Activated CD8-positive, alpha-beta T cell treated with anti-CD3 and anti-CD28 coated beads, Interleukin-2, amount 10 ng/mL, durations not matched to agents 7 days and 5 days (primary cell): ENCODE results near the gene KRTAP12-3. TPM values are rescaled to one million over a fixed set of nuclear protein-coding genes. Genes with fewer than 3 reads are reported as not detected.
"Not testable (repeated sequence)": the region's sequence is repeated elsewhere in the genome, so short reads cannot be mapped to it uniquely, and the experiment has no call there.

Experiments used
- ATAC-seq: fragments of 150-1000 bp; cut with Tn5 transposase; one replicate; pipeline ENCODE4 v1.10.0; 2021; ENCODE audit warnings: moderate library complexity
- CTCF ChIA-PET: fragments of 350-600 bp; sonication (Branson Sonifier 250); formaldehyde crosslinking; loops from one replicate; lab custom pipeline; 2021; ENCODE audit warnings: antibody characterized with exemption; lab: Charles Lee
- POLR2A ChIA-PET: fragments of 350-600 bp; sonication (Branson Sonifier 250); formaldehyde crosslinking; loops from one replicate; lab custom pipeline; 2021; ENCODE audit warnings: antibody characterized with exemption; lab: Charles Lee
- DNase-seq: peaks from one replicate; pipeline ENCODE4 v3.0.0-alpha.2; 2020
- H3K27ac Mint-ChIP-seq: one replicate; pipeline ENCODE4 v1.8.0; 2021; ENCODE audit warnings: mild to moderate bottlenecking, mixed read lengths
- H3K27me3 Mint-ChIP-seq: one replicate; pipeline ENCODE4 v1.8.0; 2021; ENCODE audit warnings: low read depth, mixed read lengths
- H3K36me3 Mint-ChIP-seq: one replicate; pipeline ENCODE4 v1.8.0; 2021; ENCODE audit warnings: low read depth, mixed read lengths
- H3K4me1 Mint-ChIP-seq: one replicate; pipeline ENCODE4 v1.8.0; 2021; ENCODE audit warnings: low read depth, mixed read lengths
- H3K4me3 Mint-ChIP-seq: one replicate; pipeline ENCODE4 v1.8.0; 2021; ENCODE audit warnings: mild to moderate bottlenecking, mixed read lengths
- H3K9me3 Mint-ChIP-seq: one replicate; pipeline ENCODE4 v1.8.0; 2022; ENCODE audit warnings: mixed read lengths; ENCODE audit not compliant: insufficient read depth
- total RNA-seq, 2 experiments: library from RNA; stranded (reverse); gene quantifications; one replicate each; pipeline ENCODE4 v1.2.3, GENCODE V29; 2021

Gene KRTAP12-3, protein sequence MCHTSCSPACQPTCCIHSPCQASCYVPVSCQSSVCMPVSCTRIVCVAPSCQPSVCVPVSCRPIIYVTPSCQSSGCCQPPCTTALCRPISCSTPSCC
- not detected for total RNA-seq

DNA sequence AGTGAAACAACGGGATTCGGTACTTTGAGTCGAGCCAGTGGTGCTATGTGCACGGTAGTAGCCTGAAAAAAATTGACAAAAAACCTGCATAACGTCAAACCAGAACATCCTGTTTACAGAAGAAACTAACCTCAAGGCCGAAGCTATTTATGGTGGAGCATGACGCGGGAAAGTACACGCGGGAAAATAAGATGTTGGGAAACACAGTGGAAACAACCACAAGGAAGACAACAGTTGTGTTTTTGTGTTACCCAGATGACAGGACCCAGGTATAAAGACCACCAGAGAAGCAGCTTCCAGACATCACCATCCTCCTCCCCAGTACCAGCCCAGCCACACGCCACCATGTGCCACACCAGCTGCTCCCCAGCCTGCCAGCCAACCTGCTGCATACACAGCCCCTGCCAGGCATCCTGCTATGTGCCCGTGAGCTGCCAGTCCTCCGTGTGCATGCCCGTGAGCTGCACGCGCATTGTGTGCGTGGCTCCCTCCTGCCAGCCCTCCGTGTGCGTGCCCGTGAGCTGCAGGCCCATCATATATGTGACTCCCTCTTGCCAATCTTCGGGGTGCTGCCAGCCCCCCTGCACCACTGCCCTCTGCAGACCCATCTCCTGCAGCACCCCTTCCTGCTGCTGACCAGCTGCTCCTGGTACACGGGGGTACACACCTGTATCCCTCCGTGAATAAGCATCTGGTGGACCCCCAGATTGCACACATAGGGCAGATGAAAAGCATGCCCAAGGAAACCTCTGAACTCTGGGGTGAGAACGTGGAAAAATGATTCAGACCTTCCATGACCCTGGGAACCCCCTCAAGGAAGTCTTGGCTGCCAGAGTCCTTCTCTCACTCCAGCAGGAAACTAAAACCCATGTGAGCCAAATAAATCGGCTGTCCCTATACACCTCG lies at the start of gene KRTAP12-3:
KRTAP12-3 (plus strand) TSS at position 298 of the 906 bp plus-strand sequence; CDS start at position 346, 48 bp downstream.
- Mint-ChIP-seq H3K27ac (peak within 1 kb of the TSS; percentile 96), H3K36me3 (peaks cover 69% of the 10 kb centered on the region), H3K9me3 (peaks cover 61% of the 10 kb centered on the region), H3K4me1 (peaks cover 59% of the 10 kb centered on the region), H3K27me3 (peaks cover 3% of the 10 kb centered on the region), H3K4me3 (peak within 1 kb of the TSS; percentile 63)
- ChIA-PET CTCF (interaction anchor here (0.7 to 2.1 kb wide), 5 partner anchors 11 to 85 kb away, joined by 3 to 7 read pairs (median 3); no protein-coding TSS in a partner anchor), POLR2A (interaction anchor here (1.0 kb wide), 1 partner anchor 10 kb away, joined by 3 read pairs; no protein-coding TSS in a partner anchor)
- peak; percentile 74 for ATAC-seq
- DNase-seq: peak; percentile 64

DNA sequence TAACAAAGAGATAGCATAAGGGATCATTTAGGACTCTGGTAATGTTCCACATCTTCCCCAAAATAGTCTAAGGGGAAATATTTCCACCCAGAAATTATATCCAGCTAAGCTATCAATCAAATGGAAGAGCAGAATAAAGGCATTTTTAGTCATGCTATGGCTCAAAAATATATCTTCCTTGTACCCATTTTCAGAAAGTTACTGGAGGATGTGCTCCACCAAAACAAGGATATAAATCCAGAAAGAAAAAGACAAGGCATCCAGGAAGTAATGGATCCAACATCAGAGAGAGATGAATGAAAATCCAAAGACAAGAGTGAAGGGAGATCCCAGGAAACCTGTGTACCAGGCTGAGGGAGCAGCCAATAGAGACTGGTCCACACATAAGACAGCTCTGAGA lies 48.5 kb upstream of the KRTAP12-3 start:
- no peak for ATAC-seq

DNA sequence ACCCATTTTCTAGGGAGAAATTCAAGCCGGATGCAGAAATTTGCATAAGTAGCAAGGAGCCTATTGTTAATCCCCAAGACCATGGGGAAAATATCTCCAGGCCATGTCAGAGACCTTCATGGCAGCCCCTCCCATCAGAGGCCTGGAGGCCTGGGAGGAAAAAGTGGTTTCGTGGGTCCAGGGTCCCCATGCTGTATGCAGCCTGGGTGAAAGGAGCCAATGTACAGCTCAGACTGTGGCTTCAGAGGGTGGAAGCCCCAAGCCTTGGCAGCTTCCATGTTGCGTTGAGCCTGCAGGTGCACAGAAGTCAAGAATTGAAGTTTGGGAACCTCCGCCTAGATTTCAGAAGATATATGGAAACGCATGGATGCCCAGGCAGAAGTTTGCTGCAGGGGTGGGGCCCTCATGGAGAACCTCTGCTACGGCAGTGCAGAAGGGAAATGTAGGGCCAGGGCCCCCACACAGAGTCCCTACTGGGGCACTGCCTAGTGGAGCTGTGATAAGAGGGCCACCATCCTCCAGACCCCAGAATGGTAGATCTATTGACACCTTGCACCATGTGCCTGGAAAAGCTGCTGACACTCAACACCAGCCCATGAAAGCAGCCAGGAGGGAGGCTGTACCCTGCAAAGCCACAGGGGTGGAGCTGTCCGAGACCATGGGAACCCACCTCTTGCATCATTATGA lies 47.4 kb upstream of the KRTAP12-3 start:
- peaks cover 22% of the 10 kb centered on the region for H3K9me3 Mint-ChIP-seq
- POLR2A ChIA-PET: not testable (repeated sequence)
- CTCF ChIA-PET: interaction anchor here (0.9 to 1.1 kb wide), 2 partner anchors 155 to 350 kb away, joined by 3 to 4 read pairs; no protein-coding TSS in a partner anchor

More for the DNA sequence above, 48.5 kb upstream of the KRTAP12-3 start:
- POLR2A ChIA-PET: no interaction called here
- no peak overlapping the region for H3K27ac Mint-ChIP-seq
- no peak overlapping the region for H3K4me3 Mint-ChIP-seq
- H3K36me3 Mint-ChIP-seq: peaks cover 3% of the 10 kb centered on the region
- no peaks in the 10 kb centered on the region for H3K4me1 Mint-ChIP-seq
- H3K9me3 Mint-ChIP-seq: peaks cover 22% of the 10 kb centered on the region
- CTCF ChIA-PET: interaction anchor here (0.9 kb wide), 1 partner anchor 156 kb away, joined by 3 read pairs; no protein-coding TSS in a partner anchor
- DNase-seq: no peak
- peaks cover 11% of the 10 kb centered on the region for H3K27me3 Mint-ChIP-seq

DNA sequence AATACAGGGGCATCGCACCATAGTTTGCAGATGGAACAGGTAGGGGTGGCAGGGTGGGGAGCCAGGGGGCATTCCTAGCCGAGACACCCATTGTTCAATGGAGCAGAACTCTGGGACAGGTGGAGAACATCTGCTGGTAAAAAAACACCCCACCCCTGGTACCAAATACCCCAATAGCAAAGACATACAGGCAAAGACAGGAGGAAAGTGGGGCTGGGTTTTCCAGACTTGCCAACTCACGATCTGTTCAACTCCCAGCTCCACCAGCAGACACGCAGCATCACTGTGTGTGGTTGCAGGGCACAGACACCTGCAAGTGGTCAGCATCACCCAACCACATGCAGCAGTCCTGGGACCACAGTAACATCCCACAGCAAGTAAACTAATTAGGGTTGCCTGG lies 46.2 kb upstream of the KRTAP12-3 start:
- peaks cover 4% of the 10 kb centered on the region for H3K27me3 Mint-ChIP-seq
- ChIA-PET POLR2A (no interaction called here), CTCF (no interaction called here)
- H3K4me3 Mint-ChIP-seq: no peak overlapping the region
- H3K9me3 Mint-ChIP-seq: peaks cover 22% of the 10 kb centered on the region
- peaks cover 3% of the 10 kb centered on the region for H3K36me3 Mint-ChIP-seq
- DNase-seq (no peak), ATAC-seq (no peak)
- no peak overlapping the region for H3K27ac Mint-ChIP-seq
- H3K4me1 Mint-ChIP-seq: peaks cover 6% of the 10 kb centered on the region

More for the DNA sequence above, 47.4 kb upstream of the KRTAP12-3 start:
- not testable (repeated sequence) for ATAC-seq, H3K4me1 Mint-ChIP-seq, H3K36me3 Mint-ChIP-seq, H3K27me3 Mint-ChIP-seq, H3K4me3 Mint-ChIP-seq, H3K27ac Mint-ChIP-seq, DNase-seq

DNA sequence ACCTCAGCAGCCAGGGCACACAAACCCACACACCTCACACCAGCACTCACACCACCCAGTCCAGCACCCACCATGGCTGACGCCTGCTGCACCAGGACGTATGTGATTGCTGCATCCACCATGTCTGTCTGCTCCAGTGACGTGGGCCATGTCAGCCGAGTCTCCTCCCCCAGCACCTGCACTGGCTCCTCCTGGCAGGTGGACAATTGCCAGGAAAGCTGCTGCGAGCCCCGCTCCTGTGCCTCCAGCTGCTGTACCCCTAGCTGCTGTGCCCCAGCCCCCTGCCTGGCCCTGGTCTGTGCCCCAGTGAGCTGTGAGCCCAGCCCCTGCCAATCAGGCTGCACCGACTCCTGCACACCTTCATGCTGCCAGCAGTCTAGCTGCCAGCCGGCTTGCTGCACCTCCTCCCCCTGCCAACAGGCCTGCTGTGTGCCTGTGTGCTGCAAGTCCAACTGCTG lies 45.7 kb upstream of the KRTAP12-3 start, which contains the start of gene KRTAP10-8:
KRTAP10-8 (plus strand) TSS at position 51 of the 458 bp plus-strand sequence; CDS start at position 73, 22 bp downstream.
- ATAC-seq (no peak), DNase-seq (no peak)
- no peak within 1 kb of the TSS for H3K4me3 Mint-ChIP-seq
- peaks cover 2% of the 10 kb centered on the region for H3K27me3 Mint-ChIP-seq
- ChIA-PET CTCF (no interaction called here), POLR2A (no interaction called here)
- peaks cover 22% of the 10 kb centered on the region for H3K9me3 Mint-ChIP-seq
- H3K36me3 Mint-ChIP-seq: peaks cover 3% of the 10 kb centered on the region
- peaks cover 9% of the 10 kb centered on the region for H3K4me1 Mint-ChIP-seq
- no peak within 1 kb of the TSS for H3K27ac Mint-ChIP-seq

DNA sequence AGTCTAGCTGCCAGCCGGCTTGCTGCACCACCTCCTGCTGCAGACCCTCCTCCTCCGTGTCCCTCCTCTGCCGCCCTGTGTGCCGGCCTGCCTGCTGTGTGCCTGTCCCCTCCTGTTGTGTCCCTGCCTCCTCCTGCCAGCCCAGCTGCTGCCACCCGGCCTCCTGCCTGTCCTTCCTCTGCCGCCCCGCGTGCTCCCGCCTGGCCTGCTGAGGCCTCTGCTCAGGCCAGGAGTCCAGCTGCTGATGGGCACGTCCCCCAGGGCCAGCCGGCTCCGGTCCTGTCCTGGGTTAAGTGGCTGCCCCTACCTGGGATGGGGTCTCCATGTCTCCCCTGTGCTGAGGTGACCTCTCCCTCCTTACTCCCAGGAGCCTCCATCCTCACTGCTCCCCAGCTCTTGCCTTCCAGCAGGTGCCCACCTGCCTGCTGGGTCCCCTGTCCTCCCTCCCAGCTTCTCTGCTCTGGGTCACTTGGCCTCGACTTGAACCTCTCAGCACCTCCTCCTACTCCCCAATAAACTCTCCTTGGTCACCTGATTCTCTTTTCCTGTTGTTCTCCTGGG lies 45.0 kb upstream of the KRTAP12-3 start:
- Mint-ChIP-seq H3K4me3 (no peak overlapping the region), H3K36me3 (peaks cover 3% of the 10 kb centered on the region), H3K27ac (no peak overlapping the region), H3K27me3 (peaks cover 1% of the 10 kb centered on the region), H3K4me1 (peaks cover 12% of the 10 kb centered on the region), H3K9me3 (peaks cover 22% of the 10 kb centered on the region)
- POLR2A ChIA-PET: no interaction called here
- CTCF ChIA-PET: no interaction called here
- ATAC-seq (no peak), DNase-seq (no peak)

DNA sequence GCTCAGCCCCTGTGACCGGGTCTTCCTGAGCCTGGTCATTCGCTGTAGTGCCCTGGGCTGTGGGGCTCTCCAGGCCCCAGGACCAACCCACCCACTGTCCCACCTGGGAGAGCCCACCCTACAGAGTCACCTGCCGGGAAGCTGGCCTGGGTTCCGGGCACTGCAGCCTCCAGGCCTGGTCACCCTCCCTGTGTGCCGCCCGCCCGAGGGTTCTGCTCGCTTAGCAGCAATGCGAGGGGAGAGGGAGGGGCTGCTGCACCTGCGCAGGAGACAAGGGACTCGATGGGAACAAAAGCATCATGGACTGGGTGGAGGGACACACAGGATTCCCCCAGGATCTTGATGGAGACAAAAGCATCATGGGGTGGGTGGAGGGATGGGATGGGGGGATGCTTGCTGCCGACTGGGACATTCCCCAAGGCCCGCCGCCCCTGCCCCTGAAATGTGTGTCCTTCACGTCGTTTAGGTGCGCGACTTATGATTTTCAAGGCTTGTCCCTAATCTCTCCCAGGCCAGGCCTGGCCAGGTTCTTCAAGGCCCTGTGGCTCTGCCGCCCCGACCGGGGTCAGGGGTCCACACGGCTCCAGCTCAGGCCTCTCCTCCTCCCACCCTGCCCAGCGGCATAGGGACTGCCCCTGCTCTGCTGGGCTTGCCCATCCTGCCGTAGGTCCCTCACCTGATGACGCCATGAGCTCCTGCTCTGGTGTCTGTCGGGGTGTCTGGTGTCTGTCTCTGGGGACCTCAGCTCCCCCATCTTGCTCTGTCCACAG lies 44.2 kb upstream of the KRTAP12-3 start:
- no peak overlapping the region for H3K4me3 Mint-ChIP-seq

DNA sequence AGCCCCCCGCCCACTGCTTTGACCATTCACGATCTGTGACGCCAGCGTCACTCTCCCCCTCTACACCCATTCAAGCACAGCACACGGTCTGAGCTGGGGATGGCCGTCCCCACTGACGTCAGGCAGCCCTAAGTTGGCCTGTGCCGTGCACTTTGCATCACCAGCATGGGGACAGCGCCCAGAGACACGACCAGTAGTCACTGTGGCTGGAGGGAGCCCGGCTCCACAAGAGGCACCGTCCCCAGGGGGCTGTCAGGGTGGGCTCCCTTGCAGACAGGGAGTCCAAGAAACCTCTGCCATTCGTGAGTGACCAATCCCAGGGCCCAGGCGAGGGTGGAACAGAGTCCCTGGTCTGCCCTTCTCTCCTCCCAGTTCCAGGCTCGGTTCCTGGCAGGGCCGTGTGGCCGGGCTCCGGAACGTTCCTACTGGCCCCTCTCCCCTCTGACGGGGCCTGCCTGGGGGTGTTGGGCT lies 43.5 kb upstream of the KRTAP12-3 start:
- POLR2A ChIA-PET: no interaction called here

More for the DNA sequence above, 44.2 kb upstream of the KRTAP12-3 start:
- ChIA-PET POLR2A (no interaction called here), CTCF (no interaction called here)
- no peak for DNase-seq
- H3K27ac Mint-ChIP-seq: no peak overlapping the region
- H3K27me3 Mint-ChIP-seq: no peaks in the 10 kb centered on the region
- no peak for ATAC-seq
- H3K36me3 Mint-ChIP-seq: peaks cover 8% of the 10 kb centered on the region
- H3K9me3 Mint-ChIP-seq: peaks cover 27% of the 10 kb centered on the region
- H3K4me1 Mint-ChIP-seq: peaks cover 19% of the 10 kb centered on the region

DNA sequence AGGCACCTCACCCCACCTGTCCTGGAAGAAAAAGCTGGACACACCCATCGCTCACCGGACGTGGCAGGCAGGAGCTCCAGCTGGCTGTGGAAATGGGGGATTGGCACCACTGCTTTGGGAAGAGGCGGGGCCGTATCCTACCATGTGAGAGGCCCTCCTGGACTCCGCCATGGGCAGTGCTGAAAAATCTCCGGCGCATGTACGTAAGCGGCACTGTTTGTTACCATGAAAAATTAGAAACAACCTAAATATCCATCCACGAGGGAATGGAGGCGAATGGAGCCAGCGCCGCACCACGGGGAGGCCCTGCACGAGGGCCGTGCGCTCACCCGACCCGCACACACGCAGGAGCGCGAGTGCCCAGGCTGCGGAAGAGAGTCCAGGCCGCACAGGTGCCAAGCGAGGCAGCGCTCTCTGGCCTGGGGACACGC lies 42.8 kb upstream of the KRTAP12-3 start:
- no peaks in the 10 kb centered on the region for H3K27me3 Mint-ChIP-seq
- H3K27ac Mint-ChIP-seq: no peak overlapping the region
- peaks cover 33% of the 10 kb centered on the region for H3K4me1 Mint-ChIP-seq
- H3K36me3 Mint-ChIP-seq: peaks cover 20% of the 10 kb centered on the region
- H3K9me3 Mint-ChIP-seq: peaks cover 32% of the 10 kb centered on the region
- ATAC-seq (no peak), DNase-seq (no peak)
- CTCF ChIA-PET: no interaction called here
- POLR2A ChIA-PET: no interaction called here
- H3K4me3 Mint-ChIP-seq: no peak overlapping the region

More for the DNA sequence above, 43.5 kb upstream of the KRTAP12-3 start:
- H3K4me1 Mint-ChIP-seq: peaks cover 26% of the 10 kb centered on the region
- DNase-seq (no peak), ATAC-seq (no peak)
- no peak overlapping the region for H3K27ac Mint-ChIP-seq
- no peak overlapping the region for H3K4me3 Mint-ChIP-seq
- H3K9me3 Mint-ChIP-seq: peaks cover 32% of the 10 kb centered on the region
- no peaks in the 10 kb centered on the region for H3K27me3 Mint-ChIP-seq
- peaks cover 15% of the 10 kb centered on the region for H3K36me3 Mint-ChIP-seq
- CTCF ChIA-PET: no interaction called here

DNA sequence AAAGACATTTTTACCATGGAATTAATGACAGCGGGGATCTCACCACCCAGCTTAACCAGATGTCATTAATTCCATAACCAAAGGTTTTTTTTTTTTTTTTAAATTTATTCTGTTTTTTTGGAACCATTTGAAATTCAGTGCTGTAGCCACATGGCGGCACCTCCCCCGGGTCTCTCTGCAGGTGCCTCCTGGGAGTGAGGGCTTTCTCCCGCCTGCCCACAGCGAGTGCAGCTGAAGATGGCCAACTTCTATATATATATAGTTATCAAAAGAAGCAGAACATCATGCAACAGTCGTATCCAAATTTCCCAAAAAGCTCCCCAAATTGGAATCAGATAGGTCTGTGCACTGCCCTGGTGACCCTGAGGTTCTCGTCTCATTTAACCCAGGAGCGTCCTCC lies 42.3 kb upstream of the KRTAP12-3 start:
- Mint-ChIP-seq H3K27me3 (no peaks in the 10 kb centered on the region), H3K27ac (no peak overlapping the region), H3K4me3 (no peak overlapping the region), H3K9me3 (peaks cover 32% of the 10 kb centered on the region), H3K4me1 (peaks cover 33% of the 10 kb centered on the region), H3K36me3 (peaks cover 22% of the 10 kb centered on the region)
- POLR2A ChIA-PET: no interaction called here
- CTCF ChIA-PET: no interaction called here
- no peak for ATAC-seq
- DNase-seq: no peak
